Measurements from ENCODE around the gene NCSTN.

The NCSTN gene

GRCh38 chr1:160309571-160309970 is 33.6 kb upstream of the NCSTN start:
- TF ChIP-seq, protein P1, sequence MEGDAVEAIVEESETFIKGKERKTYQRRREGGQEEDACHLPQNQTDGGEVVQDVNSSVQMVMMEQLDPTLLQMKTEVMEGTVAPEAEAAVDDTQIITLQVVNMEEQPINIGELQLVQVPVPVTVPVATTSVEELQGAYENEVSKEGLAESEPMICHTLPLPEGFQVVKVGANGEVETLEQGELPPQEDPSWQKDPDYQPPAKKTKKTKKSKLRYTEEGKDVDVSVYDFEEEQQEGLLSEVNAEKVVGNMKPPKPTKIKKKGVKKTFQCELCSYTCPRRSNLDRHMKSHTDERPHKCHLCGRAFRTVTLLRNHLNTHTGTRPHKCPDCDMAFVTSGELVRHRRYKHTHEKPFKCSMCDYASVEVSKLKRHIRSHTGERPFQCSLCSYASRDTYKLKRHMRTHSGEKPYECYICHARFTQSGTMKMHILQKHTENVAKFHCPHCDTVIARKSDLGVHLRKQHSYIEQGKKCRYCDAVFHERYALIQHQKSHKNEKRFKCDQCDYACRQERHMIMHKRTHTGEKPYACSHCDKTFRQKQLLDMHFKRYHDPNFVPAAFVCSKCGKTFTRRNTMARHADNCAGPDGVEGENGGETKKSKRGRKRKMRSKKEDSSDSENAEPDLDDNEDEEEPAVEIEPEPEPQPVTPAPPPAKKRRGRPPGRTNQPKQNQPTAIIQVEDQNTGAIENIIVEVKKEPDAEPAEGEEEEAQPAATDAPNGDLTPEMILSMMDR (conservative IDR thresholded peaks at IDR 0.05; ENCODE audit: low read depth, low read length), result no peak
- no peak overlapping the region for H3K4me3 ChIP-seq (ENCODE audit: low read length)
- no peak for DNase-seq (ENCODE audit: low read depth)

DNA sequence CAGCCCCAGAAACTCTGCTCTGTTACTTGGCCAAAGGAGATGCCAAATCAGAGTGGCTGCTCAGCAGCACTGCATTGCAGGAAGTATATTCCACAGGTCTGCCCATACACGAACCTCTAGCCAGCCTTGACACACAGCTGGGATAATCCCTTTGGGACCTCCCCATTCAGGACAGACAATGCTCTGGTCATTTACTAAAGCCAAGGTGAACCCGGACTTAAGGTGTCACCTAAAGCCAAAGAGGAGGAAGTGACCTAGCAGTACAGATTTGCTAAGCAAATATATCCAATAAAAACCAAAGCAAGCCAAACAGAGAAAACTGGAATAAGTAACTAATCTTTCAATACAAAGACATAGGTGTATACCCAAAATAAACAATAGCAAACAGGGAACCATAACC is 27.8 kb upstream of the NCSTN start:
- no peak overlapping the region for H3K4me3 ChIP-seq (ENCODE audit: low read length)
- no peak for DNase-seq (ENCODE audit: low read depth)
- TF ChIP-seq, protein P1 (conservative IDR thresholded peaks at IDR 0.05; ENCODE audit: low read depth, low read length), result no peak

DNA sequence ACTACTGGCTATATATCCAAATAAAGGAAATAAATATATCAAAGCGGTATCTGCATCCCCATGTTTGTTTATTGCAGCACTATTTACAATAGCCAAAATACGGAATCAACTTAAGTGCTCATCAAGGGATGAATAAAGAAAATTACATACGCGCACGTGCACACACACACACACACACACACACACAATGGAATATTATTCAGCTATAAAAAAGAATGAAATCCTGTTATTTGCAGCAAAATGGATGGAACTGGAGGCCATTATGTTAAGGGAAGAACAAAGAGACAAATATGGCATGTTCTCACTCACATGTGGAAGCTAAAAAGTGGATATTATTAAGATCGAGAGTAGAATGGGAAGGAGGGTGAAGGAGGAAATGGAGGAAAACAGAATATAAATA is 20.4 kb upstream of the NCSTN start:
- no peak for DNase-seq (ENCODE audit: low read depth)
- no peak overlapping the region for H3K4me3 ChIP-seq (ENCODE audit: low read length)
- TF ChIP-seq, protein P1 (conservative IDR thresholded peaks at IDR 0.05; ENCODE audit: low read depth, low read length), result no peak

GRCh38 chr1:160325252-160325651 is 17.9 kb upstream of the NCSTN start:
- DNase-seq (ENCODE audit: low read depth), result no peak
- TF ChIP-seq, protein P1 (conservative IDR thresholded peaks at IDR 0.05; ENCODE audit: low read depth, low read length), result no peak
- H3K4me3 ChIP-seq (ENCODE audit: low read length), result no peak overlapping the region

- DNase-seq (ENCODE audit: low read depth), result no peak
- H3K4me3 ChIP-seq (ENCODE audit: low read length), result no peak overlapping the region
- TF ChIP-seq, protein P1 (conservative IDR thresholded peaks at IDR 0.05; ENCODE audit: low read depth, low read length), result no peak
Observed at GRCh38 chr1:160326418-160326817, 16.8 kb upstream of the NCSTN start.

- no peak overlapping the region for H3K4me3 ChIP-seq (ENCODE audit: low read length)
- DNase-seq (ENCODE audit: low read depth), result no peak
- TF ChIP-seq, protein P1 (conservative IDR thresholded peaks at IDR 0.05; ENCODE audit: low read depth, low read length), result no peak
Observed at GRCh38 chr1:160328184-160328583, 15.0 kb upstream of the NCSTN start.

- DNase-seq (ENCODE audit: low read depth), result no peak
- TF ChIP-seq, protein P1 (conservative IDR thresholded peaks at IDR 0.05; ENCODE audit: low read depth, low read length), result no peak
- H3K4me3 ChIP-seq (ENCODE audit: low read length), result no peak overlapping the region
Observed at GRCh38 chr1:160330119-160330518, 13.1 kb upstream of the NCSTN start.
